SK-N-MC (cell line): ENCODE measurements around the gene GNG13.

Source experiments
- EZH2 ChIP-seq: fragments of 200-600 bp; sonication (generic); IDR thresholded peaks from one replicate; pipeline ENCODE4 v1.6.1; 2017; ENCODE audit warnings: antibody characterized with exemption
- POLR2AphosphoS5 ChIP-seq: IDR thresholded peaks from 2 replicates; pipeline ENCODE4 v1.6.1; 2012; ENCODE audit warnings: mild to moderate bottlenecking, low read depth, low read length, borderline replicate concordance

- TF ChIP-seq POLR2AphosphoS5 (no peak), EZH2 (no peak)
These were observed 16.1 kb downstream of the GNG13 start for GRCh38 chr16:784431-784830.
